Loucy (cell line): ENCODE data around the gene TMSB10.

Source experiments
- CTCF ChIP-seq: fragments of 200-600 bp; sonication (generic); conservative IDR thresholded peaks from 2 replicates; pipeline ENCODE4 v1.5.1; 2014; ENCODE audit warnings: mild to moderate bottlenecking, antibody characterized with exemption, low read length
- EZH2phosphoT487 ChIP-seq: fragments of 200-600 bp; IDR thresholded peaks from 2 replicates; pipeline ENCODE4 v1.6.1; 2018; ENCODE audit warnings: antibody characterized with exemption, mild to moderate bottlenecking, moderate library complexity, borderline replicate concordance

DNA sequence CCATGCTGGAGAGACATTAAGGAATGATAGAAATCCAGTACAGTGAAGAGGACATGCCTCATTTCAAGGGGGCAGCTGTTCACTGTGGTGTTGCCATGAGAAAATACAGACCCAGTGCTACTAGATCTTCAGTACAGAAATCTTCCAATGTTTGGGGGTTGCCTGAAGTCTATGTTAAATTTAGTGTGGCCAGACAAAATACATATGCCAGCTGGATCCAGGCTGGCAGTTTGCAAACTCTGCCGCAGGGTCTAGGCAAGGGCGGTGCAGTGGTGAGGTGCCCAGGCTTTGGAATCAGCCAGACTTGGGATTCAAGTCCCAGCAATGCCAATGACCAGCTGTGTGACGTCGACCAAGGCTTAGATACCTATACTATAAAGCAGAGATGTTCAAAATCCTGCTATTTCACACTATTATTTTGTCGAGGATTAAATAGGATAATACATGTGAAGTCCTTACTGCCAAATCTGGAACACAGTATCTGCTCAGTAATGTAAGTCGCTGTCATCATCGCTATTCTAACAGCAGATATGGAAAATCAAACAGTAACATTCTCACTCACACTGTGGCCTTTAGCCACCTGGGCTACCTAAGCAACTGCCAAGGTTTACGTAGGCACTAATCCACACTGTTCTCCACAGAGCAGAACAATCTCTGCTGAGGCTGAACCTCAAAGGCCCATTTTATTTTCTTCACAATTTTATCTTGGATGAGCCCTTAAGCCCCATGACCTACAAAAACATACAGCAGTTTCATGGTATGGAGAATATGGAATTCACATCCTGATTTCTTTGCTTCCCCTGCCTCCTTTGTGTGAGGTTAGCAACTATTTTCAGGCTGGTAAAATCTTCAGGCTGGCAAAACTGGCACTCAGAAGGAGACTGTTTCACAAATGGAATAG is 5.9 kb upstream of the TMSB10 start:
- TF ChIP-seq EZH2phosphoT487 (no peak), CTCF (no peak)
